T47D (cell line): ENCODE results near the gene CAMK1D.

Experiments
- DNase-seq, 2 experiments: peaks; one replicate each; pipeline versions ENCODE4 v3.0.0 to v3.0.0-alpha.2; 2011 to 2012; ENCODE audit warnings: low read depth in 1 of 2, low spot score in 1 of 2
- JUND ChIP-seq: IDR thresholded peaks from 2 replicates; pipeline ENCODE4 v1.6.1; 2012; ENCODE audit warnings: low read depth
- in situ Hi-C: cut with HindIII; loops from 2 replicates; pipeline ENCODE4 v1.10.0; 2016; ENCODE audit warnings: low sequenced_read_pairs, low pct_unique_long_range_greater_than_20kb

CAMK1D gene

DNA sequence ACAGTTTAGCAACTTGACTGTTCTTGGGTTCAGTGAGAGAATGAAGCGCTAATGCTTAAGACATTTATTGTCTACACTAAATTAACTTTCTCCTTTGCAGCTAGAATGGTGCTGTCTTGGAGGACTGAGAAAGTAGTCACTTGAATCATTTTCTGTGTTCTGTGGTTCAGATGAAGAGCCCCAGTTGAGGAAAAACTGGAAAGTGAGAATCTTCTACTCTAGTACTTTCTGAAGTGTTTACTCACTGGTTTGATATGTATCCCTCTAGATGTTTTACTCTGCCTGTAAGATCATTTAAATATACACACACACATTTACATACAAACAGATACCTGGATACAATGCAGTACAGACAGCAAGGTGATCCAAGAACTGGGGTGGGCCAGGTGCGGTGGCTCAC, 308.1 kb downstream of the CAMK1D start:
- in situ Hi-C loops, result no loop called here
- no peak for DNase-seq
- no peak for TF ChIP-seq JUND

DNA sequence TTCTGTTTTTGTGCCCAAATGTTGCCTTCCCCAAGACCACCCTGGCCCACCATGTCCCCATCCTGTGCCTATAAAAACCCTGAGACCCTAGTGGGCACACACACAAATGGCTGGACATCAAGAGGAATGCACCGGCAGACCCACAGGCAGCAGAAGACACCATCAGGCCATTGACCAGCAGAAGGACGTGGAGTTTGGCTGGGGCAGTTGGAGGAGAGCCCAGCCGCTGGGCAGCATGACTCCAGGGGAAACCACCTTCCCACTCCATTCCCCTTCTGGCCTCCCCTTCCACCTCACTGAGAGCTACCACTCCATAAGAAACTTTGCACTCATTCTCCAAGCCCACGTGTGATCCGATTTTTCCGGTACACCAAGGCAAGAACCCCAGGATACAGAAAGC, 309.2 kb downstream of the CAMK1D start:
- in situ Hi-C loops, result no loop called here
- no peak for DNase-seq
- TF ChIP-seq JUND, result no peak

DNA sequence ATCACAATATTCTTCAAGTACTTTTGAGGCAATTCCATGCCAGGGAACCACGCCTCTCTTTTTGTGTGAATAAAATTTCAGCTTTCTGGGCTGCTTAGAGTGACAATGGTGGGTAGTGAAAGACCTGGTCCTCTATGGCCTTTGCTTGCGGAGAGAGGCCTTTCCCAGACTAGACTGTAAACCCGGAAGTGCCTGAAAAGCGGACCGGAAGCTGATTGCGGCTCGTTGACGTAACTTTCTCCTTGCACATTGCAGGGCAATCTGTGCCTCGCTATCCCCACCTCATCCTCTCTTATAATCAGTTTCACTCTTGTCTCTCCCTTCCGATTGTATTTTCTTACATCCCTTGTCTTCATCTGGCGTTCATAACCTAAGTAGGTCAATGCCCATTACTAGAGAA, 310.4 kb downstream of the CAMK1D start:
- DNase-seq, result no peak
- in situ Hi-C loops, result no loop called here
- TF ChIP-seq JUND, result no peak

DNA sequence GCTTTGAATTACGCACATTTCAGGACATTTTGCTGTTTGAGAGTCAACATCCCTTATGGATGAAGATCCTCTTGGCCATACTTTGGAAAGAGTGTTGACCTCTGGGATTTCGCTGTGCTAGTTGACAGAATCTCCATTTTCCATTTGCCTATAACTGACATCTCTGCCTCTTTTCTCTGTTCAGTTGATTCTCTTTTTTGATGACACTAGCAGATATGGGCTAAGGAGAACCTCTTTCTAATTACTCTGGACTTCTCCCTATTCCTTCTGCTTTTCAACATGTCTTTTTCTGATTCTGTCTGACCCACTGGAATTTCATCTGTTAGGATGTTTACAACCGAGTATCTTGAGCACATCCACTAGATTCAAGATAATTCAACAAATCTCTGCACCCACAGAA, 311.5 kb downstream of the CAMK1D start:
- no peak for TF ChIP-seq JUND
- no peak for DNase-seq
- in situ Hi-C loops, result no loop called here

DNA sequence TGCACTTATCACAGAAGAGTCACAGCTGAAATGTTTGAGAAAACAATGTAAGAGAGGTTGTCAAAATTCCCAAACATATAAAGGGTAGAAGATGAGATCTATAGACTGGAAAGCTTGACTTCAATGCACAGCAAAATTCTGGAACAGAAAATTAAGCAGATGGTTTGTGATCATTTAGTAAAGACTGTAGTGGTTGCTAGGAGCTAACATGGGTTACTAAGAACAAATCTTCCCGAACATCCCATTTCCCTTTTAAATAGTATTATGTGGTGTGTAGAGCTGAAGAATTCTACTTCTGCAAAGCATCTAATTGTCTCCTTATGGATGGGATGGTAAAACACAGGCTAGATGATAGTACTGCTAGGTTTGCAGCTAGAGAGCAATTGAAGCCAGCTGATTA, 312.3 kb downstream of the CAMK1D start:
- no peak for TF ChIP-seq JUND
- in situ Hi-C loops, result no loop called here
- no peak for DNase-seq

DNA sequence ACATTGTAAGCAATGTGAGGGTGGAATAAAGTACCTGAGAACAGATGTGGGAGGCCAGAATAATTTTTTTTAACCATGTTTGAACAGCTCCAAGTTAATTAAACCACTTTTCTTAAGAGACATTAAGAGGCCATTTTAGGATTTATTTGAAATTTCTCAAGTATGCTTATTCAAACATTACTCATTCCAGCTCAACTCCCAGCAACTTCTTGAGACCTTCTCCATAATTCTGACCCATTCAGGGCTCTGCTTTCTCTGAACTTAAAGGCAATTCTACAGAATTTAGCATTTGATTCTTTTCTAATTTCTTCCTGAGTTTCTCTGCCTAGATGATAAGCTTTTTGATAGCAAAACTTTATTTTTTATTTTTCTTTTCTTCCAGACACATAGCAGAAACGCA, 314.5 kb downstream of the CAMK1D start:
- no peak for DNase-seq
- in situ Hi-C loops, result no loop called here
- TF ChIP-seq JUND, result no peak

DNA sequence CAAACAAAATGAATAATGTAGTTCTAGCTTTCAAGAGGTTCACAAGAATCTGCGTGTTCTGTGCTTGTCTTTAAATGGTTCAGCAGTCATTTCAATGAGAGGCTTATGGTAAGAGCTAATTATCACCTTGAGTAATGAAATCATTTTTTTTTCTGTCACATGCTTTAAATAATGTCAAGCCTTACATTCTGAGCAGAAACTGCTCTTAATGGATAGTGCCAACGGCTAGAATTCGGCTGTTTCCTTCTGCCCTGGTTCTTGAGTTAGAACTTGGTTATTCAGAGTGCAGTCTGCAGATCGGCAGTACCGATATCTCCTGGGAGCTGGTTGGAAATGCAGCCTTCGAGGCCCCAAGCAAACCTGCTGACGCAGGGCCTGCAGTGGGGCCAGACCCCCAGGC, 316.2 kb downstream of the CAMK1D start:
- DNase-seq, result no peak
- TF ChIP-seq JUND, result no peak
- in situ Hi-C loops, result no loop called here

DNA sequence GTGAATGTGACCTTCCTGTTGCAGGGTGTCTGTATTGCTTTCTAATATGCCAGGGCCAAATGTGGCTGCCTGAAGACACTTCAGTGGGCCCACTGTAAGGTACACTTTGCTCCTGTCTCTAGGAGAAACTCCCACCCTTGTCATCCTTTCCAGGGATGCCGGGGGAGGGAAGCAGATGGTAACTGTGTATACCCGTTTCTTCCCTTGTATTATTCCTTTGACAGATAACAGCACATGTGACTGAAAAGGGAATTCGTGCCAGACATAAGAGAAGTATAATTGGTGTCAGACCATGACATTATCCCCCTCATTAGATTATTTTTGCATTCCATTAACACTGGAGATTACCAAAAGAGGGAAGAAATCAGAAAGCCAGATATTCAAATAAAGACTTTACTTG, 317.7 kb downstream of the CAMK1D start:
- TF ChIP-seq JUND, result no peak
- DNase-seq, result no peak
- in situ Hi-C loops, result no loop called here

DNA sequence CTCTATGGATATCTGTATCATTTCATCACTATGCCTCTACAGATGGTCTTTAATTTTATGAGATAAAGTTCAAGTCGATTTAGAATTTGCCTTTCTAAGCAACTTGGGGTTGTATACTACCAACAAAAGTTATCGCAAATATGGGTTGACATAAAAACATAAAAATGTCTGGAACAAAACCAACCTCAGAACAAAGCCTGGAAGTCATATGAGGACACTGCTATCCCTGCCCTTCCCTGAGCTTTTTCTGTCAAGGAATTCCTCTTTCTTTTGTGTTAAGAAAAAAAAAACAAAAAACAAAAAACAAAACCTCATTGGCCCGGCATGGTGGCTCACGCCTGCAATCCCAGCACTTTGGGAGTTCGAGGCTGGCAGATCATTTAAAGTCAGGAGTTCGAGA, 319.3 kb downstream of the CAMK1D start:
- no peak for TF ChIP-seq JUND
- DNase-seq, result no peak
- in situ Hi-C loops, result no loop called here

DNA sequence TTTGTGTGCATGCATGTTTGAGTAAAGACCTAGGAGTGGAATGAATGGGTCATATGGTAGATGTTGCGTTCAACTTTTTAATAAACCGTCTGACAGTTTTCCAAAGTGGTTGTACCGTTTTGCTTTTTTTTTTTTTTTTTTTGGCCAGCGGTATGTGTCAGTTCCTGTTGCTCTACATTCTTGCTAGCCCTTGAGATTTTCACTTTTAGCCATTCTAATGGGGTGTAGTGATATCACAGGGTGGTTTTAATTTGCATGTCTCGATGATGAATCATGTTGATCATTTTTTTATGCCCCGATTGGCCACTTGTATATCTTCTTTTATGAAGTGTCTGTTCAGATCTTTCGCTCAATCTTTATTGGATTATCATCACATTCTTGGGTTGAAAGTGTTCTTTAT, 320.7 kb downstream of the CAMK1D start:
- no peak for TF ChIP-seq JUND
- in situ Hi-C loops, result no loop called here
- DNase-seq, result no peak

DNA sequence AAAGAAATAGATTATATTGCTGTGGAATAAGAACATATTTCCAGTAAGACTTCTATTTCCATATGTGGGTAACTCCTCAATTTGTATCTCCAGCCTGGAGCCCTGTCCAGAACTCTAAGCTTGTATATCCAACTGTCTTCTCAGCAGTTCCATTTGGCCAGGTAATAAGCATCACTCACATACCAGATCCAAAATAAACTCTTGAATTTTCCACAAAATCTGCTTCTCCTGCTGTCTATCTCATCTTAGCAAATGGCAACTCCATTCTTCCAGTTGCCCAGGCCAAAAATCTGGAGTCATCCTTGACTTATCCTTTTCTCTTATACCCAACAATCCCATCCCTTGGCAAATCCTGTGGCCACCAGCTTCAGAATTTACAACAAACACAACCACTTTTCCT, 325.8 kb downstream of the CAMK1D start:
- no peak for TF ChIP-seq JUND
- in situ Hi-C loops, result no loop called here

DNA sequence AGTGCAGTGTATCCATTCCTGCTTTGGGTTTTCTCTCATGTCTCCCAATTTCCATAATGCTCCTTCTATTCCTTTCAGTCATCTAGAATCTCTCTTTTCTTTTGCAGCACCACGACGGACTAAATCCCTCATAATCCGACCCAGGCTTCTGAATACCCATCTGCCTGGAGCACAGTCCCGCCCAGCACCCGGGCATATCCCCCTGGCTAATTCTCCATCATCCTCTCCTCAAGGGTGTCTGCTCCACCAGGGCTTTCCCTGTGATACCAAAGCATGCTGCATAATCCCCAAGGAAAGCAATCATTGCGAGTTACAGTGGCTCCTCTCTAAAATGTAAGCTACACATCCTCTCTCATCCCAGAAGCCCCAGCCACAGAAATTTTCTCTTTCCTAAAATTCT, 330.3 kb downstream of the CAMK1D start:
- DNase-seq, result no peak
- in situ Hi-C loops, result no loop called here
- TF ChIP-seq JUND, result no peak

More for the DNA sequence above, 325.8 kb downstream of the CAMK1D start:
- no peak for DNase-seq

DNA sequence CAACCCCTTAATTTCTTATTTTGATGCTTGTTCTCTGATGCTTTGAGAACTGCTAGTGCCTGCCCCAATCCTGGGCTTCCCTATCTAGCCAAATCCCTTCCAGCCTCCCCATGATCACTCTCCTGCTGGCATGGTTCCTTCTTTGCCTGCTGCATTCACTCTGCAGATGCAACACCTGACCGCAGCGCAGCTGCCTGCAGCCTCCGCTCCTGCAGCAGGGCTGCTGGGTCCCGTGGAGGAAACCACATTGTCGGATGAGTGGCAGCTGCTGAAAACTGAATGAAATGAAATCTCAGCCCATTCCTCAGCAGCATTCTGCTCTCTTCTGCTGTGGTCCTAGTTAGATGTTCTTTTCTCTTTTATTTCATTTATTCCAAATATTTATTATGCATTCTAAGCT, 331.9 kb downstream of the CAMK1D start:
- in situ Hi-C loops, result no loop called here
- no peak for TF ChIP-seq JUND
- no peak for DNase-seq

GRCh38 chr10:12684784-12685183, 335.4 kb downstream of the CAMK1D start:
- TF ChIP-seq JUND, result no peak
- in situ Hi-C loops, result no loop called here
- DNase-seq, result no peak
